ENCODE results near the gene GOLGA6B.
"Not testable (repeated sequence)": the region's sequence is repeated elsewhere in the genome, so short reads cannot be mapped to it uniquely, and the experiment has no call there.

GOLGA6B gene

DNA sequence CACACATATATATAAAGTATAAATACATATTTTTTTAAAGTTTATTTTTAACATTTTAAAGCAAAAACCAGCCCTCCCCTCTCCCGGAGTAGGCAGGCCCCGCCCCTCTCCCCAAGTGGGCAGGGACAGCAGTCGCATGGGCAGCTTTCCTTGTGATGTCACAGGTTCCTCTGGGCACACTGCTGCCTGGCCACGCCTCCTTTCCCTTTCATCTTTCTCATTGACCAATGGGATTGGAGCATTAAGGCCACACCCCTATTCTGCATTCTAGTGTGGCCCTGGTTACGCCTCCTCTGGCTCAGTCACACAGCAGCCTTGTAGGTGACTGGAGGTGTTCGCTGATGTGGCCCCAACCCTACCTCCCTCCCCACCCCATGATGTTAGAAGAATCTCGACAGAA, at the start of gene GOLGA6B:
Gene GOLGA6B (plus strand): TSS at position 301 of the 400 bp plus-strand sequence. CDS start 41 bp downstream, at position 342.
- DNase-seq (ENCODE audit: low spot score), result not testable (repeated sequence)

DNA sequence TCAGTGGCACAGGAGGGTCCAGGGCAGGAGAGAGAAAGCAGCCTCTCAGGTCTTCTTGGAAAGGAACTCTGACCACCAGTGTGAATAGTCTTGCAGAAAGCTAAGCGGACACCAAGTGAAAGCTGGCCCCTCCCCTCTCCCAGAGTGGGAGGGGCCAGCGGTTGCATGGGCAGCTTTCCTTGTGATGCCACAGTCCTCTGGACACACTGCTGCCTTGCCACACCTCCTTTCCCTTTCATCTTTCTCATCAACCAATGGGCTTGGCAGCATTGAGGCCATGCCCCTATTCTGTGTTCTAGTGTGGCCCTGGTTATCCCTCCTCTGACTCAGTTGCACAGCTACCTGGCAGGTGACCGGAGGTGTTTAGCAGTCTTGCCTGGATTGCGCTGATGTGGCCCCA, 49.7 kb upstream of the GOLGA6B start:
- no peak for DNase-seq (ENCODE audit: low spot score)

DNA sequence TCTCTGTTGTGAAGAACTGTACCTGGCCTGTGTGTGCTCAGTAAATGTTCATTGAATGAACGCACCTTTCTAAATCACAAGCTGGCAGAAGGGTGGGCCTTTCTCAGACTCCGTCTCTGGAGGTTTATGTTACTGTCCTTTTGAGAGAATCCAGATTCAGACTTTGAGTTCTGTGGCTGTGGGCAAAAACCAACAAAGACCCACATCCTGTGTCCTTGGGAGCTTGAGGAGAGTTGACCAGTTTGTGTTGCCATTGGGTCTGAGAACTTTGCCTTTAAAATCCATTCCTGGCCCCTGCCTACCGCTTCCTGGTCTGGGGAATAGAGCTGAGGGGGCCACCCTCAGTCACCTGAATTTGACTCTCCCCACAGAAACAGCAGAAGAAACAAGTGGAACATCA, 46.4 kb upstream of the GOLGA6B start:
- not testable (repeated sequence) for DNase-seq (ENCODE audit: low spot score)

DNA sequence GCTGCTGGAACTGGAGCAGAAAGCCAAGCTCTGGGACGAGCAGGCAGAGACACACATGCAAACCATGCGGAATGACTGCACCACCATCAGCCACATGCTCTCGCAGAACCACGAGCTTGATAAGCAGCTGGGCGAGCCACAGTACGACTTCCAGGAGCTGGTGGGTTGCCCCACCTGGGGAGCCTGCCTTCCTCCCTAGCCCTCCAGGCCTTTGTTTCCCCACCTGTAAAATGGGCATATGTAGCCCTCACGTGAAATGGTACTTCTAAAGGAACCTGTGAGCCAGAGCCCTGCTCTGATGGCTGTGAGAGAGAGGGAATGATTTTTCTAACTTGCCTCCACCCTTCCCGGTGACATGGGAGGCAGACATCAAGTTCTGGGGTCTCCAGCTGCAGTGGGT, 44.6 kb upstream of the GOLGA6B start:
- DNase-seq (ENCODE audit: low spot score), result no peak

- DNase-seq (ENCODE audit: low spot score), result not testable (repeated sequence)
These were observed 42.2 kb upstream of the GOLGA6B start for GRCh38 chr15:72612324-72612723.

DNA sequence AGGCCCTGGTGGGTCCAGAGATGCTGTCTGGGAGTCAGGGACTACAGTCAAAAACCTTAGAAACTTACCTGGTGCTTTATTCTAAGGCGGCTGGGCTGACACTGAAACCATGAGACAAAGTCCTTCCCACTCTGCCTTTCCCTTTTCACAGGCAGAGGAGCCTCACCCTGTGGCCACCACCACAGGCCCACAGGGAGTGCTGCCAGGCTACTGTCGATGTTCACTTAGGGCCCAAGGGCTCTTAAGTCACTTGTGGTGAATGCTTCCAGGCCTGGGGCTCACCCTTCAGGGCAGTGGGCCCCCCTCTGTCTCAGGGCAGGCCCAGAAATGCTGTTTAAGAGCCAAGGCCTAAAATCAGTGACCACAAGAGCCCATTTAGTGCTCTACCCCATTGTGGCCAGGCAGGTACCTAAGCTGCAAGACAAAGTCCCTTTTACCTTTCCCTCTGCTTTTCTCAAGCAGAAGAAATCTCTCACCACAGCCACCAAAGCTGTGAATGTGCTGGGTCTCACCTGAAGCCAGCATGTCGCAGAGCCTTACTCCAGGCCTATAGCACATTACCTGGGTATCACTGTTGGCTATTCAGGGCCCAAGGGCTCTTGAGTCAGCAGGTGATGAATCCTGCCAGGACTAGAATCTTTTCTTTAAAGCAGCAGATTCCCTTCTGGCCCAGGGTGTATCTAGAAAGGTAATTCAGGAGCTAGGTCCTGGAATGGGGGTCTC, 39.5 kb upstream of the GOLGA6B start:
- no peak for DNase-seq (ENCODE audit: low spot score)

DNA sequence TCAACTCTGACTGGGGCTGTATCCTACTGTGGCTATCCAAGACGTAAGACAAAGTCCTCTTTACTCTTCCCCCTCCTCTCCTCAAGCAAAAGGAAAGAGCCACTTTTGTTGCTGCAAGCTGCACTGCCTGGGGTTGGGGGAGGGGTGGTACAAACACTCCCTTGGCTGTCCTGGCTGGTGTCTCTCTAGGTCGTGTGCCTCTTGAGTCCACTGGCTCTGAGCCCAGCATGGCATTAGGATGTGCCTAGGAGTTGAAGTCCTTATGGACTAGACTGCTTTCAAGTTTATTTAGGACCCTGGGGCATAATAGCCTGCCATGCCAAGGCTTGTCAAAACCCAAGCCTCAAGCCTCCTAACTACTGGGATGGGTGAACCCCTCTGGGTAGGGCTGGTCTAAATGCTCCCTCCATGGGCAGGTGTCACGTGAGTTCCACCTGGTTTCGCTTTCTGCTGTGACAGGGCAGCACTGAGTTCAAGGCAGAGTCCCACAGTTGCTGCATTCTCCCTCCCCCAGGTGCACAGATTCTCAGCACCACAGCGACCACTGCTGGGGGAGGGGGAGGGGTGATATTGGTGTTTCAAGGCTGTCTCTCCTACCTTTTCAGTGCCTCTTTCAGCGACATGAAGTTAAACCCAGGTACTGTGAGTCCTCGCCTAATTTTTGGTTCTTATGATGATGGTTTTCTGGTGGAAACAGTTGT, 38.8 kb upstream of the GOLGA6B start:
- DNase-seq (ENCODE audit: low spot score), result not testable (repeated sequence)

GRCh38 chr15:72616491-72617210, 37.8 kb upstream of the GOLGA6B start:
- no peak for DNase-seq (ENCODE audit: low spot score)

DNA sequence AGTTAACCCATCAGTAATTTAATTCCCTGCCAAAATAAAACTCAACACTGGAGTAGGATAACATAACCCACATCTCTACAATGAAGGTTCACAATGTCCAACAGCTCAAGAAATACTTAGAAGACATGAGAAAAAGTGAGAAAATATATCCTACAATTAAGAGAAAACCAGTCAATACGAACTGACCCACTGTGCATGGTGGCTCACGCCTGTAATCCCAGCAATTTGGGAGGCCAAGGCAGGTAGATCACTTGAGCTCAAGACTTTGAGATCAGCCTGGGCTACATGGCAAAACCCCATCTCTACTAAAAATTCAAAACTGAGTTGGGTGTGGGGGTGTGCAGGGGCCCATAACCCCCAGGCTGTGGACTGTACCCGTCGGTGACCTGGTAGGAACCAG, 30.6 kb upstream of the GOLGA6B start:
- DNase-seq (ENCODE audit: low spot score), result not testable (repeated sequence)

- DNase-seq (ENCODE audit: low spot score), result not testable (repeated sequence)
These were observed 28.3 kb upstream of the GOLGA6B start for GRCh38 chr15:72626153-72626552.

GRCh38 chr15:72628249-72629067, 26.0 kb upstream of the GOLGA6B start:
- not testable (repeated sequence) for DNase-seq (ENCODE audit: low spot score)

- not testable (repeated sequence) for DNase-seq (ENCODE audit: low spot score)
These were observed 25.4 kb upstream of the GOLGA6B start for GRCh38 chr15:72629068-72629570.

- DNase-seq (ENCODE audit: low spot score), result peak; percentile 78
These were observed 17.8 kb upstream of the GOLGA6B start for GRCh38 chr15:72636519-72637282.

- DNase-seq (ENCODE audit: low spot score), result not testable (repeated sequence)
These were observed 14.6 kb upstream of the GOLGA6B start for GRCh38 chr15:72639759-72640483.

DNA sequence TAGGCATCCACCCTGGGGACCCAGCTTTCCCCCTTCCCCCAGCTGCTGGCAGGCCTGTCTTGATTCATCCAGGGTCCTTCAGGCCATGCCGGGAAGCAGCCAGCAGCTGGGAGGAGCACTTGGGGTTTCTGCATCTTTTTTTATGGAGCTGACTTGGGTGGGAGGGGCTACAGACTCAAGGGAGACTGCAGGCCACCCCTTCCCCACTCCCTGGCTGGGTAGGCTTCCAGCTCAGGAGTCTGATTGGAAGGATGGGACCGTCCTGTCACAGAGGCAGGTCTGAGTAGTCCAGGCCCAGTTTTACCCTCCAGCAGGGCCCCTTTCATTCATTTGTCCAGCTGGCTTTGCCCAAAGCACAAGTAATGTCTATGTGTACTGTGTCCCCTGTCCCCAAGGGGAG, 12.2 kb upstream of the GOLGA6B start:
- not testable (repeated sequence) for DNase-seq (ENCODE audit: low spot score)

DNA sequence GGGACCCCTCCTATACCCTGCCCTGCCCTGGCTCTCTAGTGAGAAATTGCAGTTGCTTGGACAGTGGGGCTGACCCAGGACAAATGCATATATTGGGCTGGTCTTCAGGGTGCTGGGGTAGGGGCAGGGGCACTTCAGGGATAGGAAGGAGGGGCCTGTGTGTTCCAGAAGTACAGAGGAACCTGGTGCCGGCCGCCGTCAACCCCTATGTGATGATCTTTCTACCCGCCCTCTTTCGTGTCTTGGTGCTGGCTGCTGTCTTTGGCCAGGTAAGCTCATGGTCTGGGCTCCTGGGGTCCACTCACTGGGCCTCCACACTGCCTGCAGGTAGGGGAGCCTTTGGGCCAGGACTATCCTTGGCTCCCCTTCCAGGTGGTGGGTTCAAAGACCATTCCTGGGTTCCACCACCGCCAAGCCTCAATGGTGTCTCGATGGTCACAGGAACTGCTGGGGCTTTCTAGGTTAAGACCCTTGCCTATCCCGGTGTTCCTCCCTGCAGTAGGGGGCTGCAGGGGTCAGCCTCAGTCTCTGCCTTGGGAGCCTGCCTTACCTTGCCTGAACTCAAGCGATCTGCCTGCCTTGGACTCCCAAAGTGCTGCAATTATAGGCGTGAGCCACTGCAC, 5.8 kb upstream of the GOLGA6B start:
- not testable (repeated sequence) for DNase-seq (ENCODE audit: low spot score)

- DNase-seq (ENCODE audit: low spot score), result not testable (repeated sequence)
These were observed 1.5 kb downstream of the GOLGA6B start for GRCh38 chr15:72656014-72656413.

DNA sequence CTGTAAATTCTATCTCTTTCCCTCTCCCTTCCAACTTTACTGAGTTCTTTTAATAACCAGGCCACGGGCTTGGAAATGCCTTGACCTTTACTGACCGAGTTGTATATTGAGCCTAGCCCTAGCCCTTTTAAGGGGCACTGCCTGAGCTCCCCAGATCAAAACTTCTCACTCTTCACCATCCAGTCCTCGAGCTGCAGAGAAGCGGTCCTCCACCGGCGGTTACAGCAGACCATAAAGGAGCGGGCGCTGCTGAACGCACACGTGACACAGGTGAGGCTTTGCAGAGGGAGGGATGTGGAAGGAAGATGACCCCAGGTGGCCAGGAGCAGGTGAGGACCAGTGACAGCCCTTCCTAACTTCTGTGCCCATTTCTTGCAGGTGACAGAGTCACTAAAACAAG, 6.6 kb downstream of the GOLGA6B start:
- DNase-seq (ENCODE audit: low spot score), result not testable (repeated sequence)

DNA sequence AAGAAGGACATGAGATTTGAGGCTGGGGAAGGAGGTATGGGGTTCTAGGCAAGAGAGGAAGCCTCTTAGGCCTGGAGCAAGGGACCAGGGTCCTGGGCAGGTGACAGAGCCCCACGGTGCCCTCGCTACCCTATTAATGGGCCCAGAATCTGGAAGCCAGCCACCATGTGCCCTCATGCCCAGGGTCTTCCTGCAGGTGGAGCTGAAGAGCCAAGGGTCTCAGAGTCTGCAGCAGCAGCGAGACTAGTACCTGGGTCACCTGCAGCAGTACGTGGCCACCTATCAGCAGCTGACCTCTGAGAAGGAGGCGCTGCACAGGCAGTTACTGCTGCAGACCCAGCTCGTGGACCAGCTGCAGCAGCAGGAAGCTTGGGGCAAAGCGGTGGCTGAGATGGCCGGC, 9.4 kb downstream of the GOLGA6B start:
- DNase-seq (ENCODE audit: low spot score), result not testable (repeated sequence)

- DNase-seq (ENCODE audit: low spot score), result not testable (repeated sequence)
These were observed 11.2 kb downstream of the GOLGA6B start for GRCh38 chr15:72665706-72666105.

Data from left forelimb (tissue), 1 donor.